Endometrial microvascular endothelial cells (primary cell): ENCODE results near the gene DAP. TPM values are rescaled to one million over a fixed set of nuclear protein-coding genes. Genes with fewer than 3 reads are reported as not detected.
"Not testable (repeated sequence)": the region's sequence is repeated elsewhere in the genome, so short reads cannot be mapped to it uniquely, and the experiment has no call there.

ENCODE experiments used
- in situ Hi-C: cut with HindIII; loops from 2 replicates; pipeline ENCODE4 v1.10.0; 2017; ENCODE audit warnings: low sequenced_read_pairs, low pct_unique_long_range_greater_than_20kb; ENCODE audit errors: inconsistent ontology term
- total RNA-seq: library from RNA; depleted of rRNA; stranded (reverse); fragments of >200 nt; gene quantifications from one replicate; pipeline ENCODE4 v1.2.3, GENCODE V29; 2015; ENCODE audit errors: inconsistent ontology term

DAP gene
- total RNA-seq, 1 donor from 2014 or later = 117 TPM

DNA sequence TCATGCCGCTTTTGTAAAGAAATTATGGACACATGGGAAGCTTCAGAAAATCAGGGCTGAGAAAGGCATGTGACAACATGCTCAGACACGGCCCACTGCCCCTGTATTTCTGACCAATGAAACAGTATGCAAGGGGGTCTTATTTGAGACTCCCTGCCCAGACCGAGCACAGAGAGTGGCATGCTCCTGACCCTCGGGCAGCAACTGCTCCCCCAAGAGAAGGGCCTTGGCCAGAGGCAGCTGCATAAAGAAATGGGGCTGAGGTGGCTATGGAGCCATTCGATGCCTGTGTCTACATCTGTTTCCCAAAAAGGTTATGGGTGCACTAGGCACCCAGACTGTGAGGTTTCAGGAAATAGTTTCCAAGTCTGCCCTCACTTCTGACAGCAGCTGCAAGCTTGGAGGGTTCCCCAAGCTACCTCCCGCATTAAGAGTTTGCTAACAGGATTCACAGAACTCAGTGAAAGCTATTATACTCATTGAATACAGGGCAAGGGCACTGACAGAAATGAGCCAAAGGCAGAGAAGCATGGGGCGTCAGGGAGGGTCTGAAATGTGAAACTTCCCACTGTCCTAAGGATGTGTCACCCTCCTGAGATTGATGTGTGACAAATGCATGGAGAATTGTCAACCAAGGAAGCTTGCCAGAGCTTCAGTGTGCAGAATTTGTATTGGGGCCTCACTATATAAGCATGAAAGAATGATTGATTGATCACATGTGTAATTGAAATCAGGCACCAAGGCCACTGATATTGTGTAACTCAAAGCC lies 94.3 kb downstream of the DAP start:
- in situ Hi-C loops = no loop called here

GRCh38 chr5:10665799-10666198 lies 95.2 kb downstream of the DAP start:
- in situ Hi-C loops = no loop called here

- in situ Hi-C loops = not testable (repeated sequence)
These were observed 96.8 kb downstream of the DAP start for GRCh38 chr5:10664180-10664769.

DNA sequence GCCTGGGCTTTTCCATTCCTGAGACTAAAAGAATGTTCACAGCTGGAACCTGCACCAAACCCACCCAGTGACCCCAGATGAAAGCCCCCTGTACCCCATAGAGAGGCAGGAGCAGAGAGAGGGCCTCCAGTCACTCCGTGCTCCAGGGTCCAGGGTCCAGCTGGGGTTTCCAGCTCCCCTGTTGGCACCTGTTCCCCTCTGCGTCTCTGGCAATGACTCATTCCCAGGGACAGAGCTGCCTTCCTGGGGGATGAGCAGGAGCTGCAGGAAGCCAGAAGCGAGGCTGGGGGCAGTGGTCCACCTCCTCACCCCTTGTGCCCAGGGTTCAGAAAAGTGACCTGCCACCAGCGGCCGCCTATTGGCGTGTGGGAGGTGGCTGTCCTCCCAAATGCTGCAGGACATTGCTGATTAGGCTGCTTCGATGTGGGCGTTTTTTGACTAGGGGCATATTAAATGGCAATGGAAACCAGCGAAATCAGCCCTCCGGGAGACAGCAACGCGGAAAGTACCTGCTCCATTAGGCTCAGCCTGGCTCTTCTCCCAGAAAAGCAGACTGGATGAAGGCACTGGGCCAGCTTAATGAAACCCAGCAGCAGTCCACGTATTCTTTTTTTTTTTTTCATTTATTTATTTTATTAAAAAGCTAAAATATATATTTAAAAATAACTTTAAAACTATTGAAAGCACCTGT lies 97.4 kb downstream of the DAP start:
- in situ Hi-C loops = no loop called here

- in situ Hi-C loops = no loop called here
These were observed 98.2 kb downstream of the DAP start for GRCh38 chr5:10662661-10663488.

GRCh38 chr5:10662083-10662482 lies 99.0 kb downstream of the DAP start:
- in situ Hi-C loops = no loop called here

- in situ Hi-C loops = no loop called here
These were observed 99.6 kb downstream of the DAP start for GRCh38 chr5:10661401-10661800.

GRCh38 chr5:10660720-10661387 lies 100.2 kb downstream of the DAP start:
- in situ Hi-C loops = no loop called here

DNA sequence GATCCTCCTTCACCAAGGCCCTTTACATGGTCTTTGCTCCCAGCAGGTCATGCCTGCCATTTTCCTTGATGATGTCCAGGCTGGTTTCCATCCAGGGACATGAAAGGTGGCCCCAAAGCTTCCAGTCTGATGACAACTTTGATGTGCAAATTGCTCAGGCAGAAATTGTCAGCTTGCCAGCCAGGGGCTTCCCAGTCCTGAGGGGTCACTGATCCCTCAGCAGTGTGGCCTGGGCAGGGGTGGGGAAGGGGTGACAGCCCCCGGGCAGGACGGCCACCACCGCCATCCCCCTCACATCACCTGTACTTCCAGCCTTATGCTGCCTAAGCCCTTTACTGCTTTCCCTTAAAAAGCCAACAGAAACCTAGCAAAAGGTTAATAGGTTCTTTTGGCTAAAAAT lies 100.9 kb downstream of the DAP start:
- in situ Hi-C loops = no loop called here

DNA sequence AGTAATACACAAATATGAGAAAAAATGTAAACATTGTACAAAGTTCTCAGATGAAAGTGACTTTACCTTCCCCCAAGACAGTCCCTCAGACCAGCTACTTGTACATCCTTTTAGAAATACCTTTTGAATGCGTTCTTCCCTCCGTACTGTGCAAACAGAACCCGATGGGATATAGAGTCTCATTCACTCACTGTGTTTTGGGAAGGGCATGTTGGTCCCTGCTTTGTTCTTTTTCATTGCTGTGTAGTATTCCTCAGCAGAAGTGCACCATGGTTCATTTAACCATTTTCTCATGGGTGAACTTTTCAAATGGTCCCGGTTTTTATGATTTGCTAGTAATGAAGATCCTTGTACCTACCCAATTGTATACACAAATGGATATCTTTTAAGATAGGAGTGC lies 102.8 kb downstream of the DAP start:
- in situ Hi-C loops = no loop called here

- in situ Hi-C loops = no loop called here
These were observed 104.8 kb downstream of the DAP start for GRCh38 chr5:10655972-10656830.

DNA sequence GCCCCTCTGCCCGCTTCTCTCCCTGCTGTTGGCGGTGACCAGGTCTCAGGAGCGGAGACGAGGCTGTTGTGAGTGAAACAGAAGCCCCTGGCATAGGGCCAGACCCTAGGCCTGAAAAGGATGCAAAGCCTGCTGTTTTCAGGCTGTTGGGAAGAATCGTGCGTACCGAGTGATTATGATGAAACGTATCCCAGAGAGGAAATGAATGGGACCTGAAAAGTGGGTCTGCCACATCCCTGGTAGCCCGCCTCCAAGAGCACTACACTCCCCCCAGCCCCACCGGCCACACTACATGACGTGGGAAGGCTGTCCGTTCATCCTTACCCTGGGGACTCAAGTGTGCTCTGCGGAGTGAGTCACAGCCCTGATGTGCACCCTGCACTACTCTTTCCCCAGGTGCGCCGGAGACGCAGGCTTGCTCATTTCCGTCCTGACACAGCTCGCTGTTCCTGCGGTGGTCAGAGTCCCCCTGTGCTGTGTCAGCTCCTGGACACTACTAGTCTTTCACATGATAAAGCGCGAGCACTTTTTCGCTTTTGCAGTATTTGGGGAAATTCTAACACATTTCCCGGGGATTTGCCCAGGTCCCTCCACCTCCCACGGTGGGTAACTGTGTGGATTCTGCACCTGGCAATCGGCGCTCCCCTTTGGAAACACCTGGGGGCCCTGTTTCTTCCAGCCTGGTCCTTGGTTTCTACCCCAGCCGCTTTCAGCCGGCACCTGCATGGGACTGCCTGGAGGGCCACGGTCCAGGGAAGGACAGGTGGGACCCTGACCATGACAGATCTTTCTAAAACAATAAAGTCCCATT lies 105.7 kb downstream of the DAP start:
- in situ Hi-C loops = no loop called here

GRCh38 chr5:10654566-10654965 lies 106.5 kb downstream of the DAP start:
- in situ Hi-C loops = no loop called here

DNA sequence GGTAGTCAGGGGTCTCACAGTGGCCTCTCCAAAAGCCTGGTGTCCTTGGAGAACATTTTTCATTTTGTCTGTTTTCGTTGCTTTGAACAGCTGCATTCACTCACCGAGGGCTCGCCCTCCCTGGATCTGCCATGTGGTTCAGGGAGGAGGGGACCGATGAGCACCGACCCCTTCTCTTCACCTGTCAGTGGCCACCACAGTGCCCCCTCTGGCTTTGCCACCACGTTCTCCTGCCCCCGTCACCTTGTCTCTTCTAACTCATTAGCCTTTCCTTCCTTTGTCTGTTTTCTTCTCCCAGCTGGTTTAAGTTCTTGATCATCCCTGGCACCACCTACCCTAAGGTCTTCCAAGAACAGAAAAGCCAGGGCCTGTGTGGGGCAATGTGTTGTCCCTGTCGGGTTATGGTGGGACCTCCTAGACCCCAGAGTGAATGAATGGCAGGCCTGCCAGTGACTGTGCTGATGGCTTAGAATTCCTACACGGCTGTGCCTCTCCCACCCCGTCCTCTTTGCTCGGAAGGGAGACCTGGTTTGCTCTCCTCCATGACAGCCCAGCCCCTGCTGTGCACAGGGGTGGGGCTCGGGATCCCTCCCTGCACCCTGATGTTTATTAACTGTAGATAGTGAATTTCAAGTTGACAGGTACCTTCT lies 107.2 kb downstream of the DAP start:
- in situ Hi-C loops = no loop called here

- in situ Hi-C loops = no loop called here
These were observed 108.0 kb downstream of the DAP start for GRCh38 chr5:10653043-10653442.

DNA sequence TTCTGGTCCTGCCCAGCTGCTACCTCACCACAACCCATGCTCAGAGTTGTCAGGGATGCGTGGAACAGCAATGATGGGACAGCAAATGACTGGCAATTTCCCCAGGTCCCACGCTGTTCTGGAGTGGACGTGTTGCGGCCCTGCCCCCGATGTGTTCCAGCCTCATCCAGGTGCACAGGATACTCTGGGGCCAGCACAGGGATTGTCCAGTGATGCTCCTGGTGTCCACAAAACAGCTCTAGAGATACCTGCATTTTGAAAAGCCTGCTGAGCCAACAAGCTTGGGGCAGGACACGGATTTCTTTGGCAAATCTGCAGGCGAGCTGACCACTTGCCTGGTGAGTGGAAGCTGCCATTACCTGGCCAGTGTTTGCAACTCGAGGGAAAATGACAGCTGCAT lies 108.4 kb downstream of the DAP start:
- in situ Hi-C loops = no loop called here

DNA sequence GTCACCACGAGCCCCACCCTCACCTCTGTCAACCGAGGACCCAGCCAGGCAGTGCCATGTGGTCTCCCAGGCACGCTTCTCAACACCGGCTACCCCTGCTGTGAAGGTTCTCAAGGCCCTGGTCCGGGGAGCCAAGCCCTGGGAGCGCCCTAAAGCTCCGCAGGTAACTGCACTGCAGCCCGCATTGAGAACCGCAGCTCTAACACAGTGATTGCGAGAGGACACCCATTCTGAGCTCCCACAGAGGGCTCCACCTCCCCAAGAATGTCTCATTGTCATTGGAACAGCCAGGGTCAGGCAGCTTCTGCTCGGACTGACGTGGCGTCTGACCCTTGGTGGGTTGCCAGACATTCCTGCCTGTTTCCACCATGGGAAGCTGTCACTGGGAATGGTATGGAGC lies 108.9 kb downstream of the DAP start:
- in situ Hi-C loops = no loop called here
